GM10248 (cell line): ENCODE measurements around the gene SRL.
A peak's percentile ranks its signal among the peaks of the same experiment; 100 is the strongest.

Source experiments
- CTCF ChIA-PET: fragments of 300-600 bp; sonication (Branson Sonifier 250); formaldehyde crosslinking; extraction: SDS; loops from one replicate; lab custom pipeline; 2021; ENCODE audit warnings: antibody characterized with exemption; lab: Yijun Ruan, JAX
- POLR2A ChIA-PET: fragments of 350-650 bp; sonication (Branson Sonifier 250); formaldehyde crosslinking; extraction: SDS; loops from one replicate; lab custom pipeline; 2020; ENCODE audit warnings: antibody characterized with exemption; lab: Yijun Ruan, JAX
- DNase-seq: peaks from one replicate; pipeline ENCODE4 v3.0.0; 2012; ENCODE audit errors: extremely low spot score
- CTCF ChIP-seq: IDR thresholded peaks from 2 replicates; pipeline ENCODE4 v1.5.1; 2012; ENCODE audit warnings: mild to moderate bottlenecking, low read depth; ENCODE audit errors: extremely low read depth, missing control alignments, control extremely low read depth

The SRL gene

GRCh38 chr16:4271176-4272113, 29.6 kb upstream of the SRL start:
- DNase-seq, result peak; percentile 93
- ChIA-PET CTCF (interaction anchor here (0.7 to 10.5 kb wide), 9 partner anchors 9 to 131 kb away, joined by 3 to 103 read pairs (median 4); no protein-coding TSS in a partner anchor), POLR2A (interaction anchor here (0.6 to 1.0 kb wide), 2 partner anchors 14 to 18 kb away, joined by 4 to 6 read pairs; no protein-coding TSS in a partner anchor)
- peak; percentile 20 for TF ChIP-seq CTCF

DNA sequence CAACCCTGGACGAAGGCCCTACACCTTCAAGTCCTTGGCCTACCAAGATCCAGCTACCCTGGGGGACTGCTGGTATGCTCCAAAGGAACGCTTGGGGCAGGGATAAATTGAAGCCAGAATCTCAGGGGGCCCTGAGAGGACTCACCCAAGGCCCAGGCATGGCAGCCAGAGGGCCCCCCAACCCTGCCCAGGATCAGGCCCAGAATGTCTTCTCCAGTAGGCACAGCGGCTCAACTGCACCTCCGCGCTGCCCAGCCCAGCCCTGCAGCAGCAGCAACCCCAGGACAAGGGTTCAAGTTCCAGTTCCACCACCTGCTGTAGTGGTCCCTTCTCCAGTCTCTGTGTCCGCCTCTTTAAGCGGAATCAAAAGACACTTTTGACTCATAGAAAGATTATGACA, 28.7 kb upstream of the SRL start:
- ChIA-PET CTCF (interaction anchor here (0.7 to 10.5 kb wide), 9 partner anchors 8 to 132 kb away, joined by 3 to 103 read pairs (median 4); no protein-coding TSS in a partner anchor), POLR2A (interaction anchor here (0.6 kb wide), 1 partner anchor 1112 kb away, joined by 3 read pairs; no protein-coding TSS in a partner anchor)
- no peak for TF ChIP-seq CTCF
- no peak for DNase-seq

GRCh38 chr16:4270091-4270490, 28.2 kb upstream of the SRL start:
- no peak for TF ChIP-seq CTCF
- POLR2A ChIA-PET, result interaction anchor here (0.6 kb wide), 1 partner anchor 1112 kb away, joined by 3 read pairs; no protein-coding TSS in a partner anchor
- CTCF ChIA-PET, result interaction anchor here (2.5 to 10.5 kb wide), 2 partner anchors 11 to 16 kb away, joined by 15 to 103 read pairs; no protein-coding TSS in a partner anchor
- no peak for DNase-seq

DNA sequence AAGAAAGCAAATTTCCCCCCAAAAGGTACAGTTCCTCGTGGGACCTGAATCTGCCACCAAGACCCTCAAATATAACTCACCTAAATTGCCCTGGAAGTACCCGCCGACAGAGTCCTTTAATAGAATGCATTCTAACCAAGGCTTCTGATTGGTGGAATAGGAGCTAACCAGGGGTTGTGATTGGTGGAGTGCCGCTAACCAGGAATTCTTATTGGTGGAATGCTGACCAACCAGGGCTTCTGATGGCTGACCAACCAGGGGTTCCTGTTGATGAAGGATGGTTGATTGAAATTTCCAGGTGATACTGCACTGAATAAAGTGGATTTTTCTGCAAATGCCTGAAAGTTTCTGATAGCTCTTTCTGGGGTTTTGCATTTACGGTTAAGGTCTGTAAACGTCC, 24.5 kb upstream of the SRL start:
- ChIA-PET POLR2A (interaction anchor here (1.0 kb wide), 1 partner anchor 13 kb away, joined by 4 read pairs; no protein-coding TSS in a partner anchor), CTCF (interaction anchor here (1.2 to 10.5 kb wide), 3 partner anchors 8 to 22 kb away, joined by 3 to 103 read pairs (median 4); no protein-coding TSS in a partner anchor)
- TF ChIP-seq CTCF, result no peak
- DNase-seq, result no peak

- POLR2A ChIA-PET, result interaction anchor here (1.0 kb wide), 1 partner anchor 12 kb away, joined by 4 read pairs; no protein-coding TSS in a partner anchor
- no peak for DNase-seq
- CTCF ChIA-PET, result interaction anchor here (1.2 to 10.5 kb wide), 4 partner anchors 8 to 44 kb away, joined by 3 to 103 read pairs (median 4); no protein-coding TSS in a partner anchor
- TF ChIP-seq CTCF, result no peak
Observed at GRCh38 chr16:4265676-4266075, 23.8 kb upstream of the SRL start.

- POLR2A ChIA-PET, result no interaction called here
- no peak for DNase-seq
- TF ChIP-seq CTCF, result no peak
- CTCF ChIA-PET, result interaction anchor here (1.2 to 10.5 kb wide), 2 partner anchors 10 to 45 kb away, joined by 3 to 103 read pairs; no protein-coding TSS in a partner anchor
Observed at GRCh38 chr16:4264546-4264945, 22.7 kb upstream of the SRL start.
